HL-60 (cell line): ENCODE results near the gene MACO1.

Experiments used
- DNase-seq, 2 experiments: peaks; one replicate each; pipeline ENCODE4 v3.0.0-alpha.2; 2010 to 2020; ENCODE audit warnings: low read depth in 1 of 2, low spot score in 1 of 2
- H3K27ac ChIP-seq: fragments of 250-450 bp; sonication (Bioruptor Pico); replicated peaks from 2 replicates; pipeline ENCODE4 v1.5.1; 2020; ENCODE audit warnings: mild to moderate bottlenecking, moderate library complexity
- H3K27me3 ChIP-seq: fragments of 250-450 bp; sonication (Bioruptor Pico); 2 replicates; pipeline ENCODE4 v1.5.1; 2021; ENCODE audit warnings: mild to moderate bottlenecking, moderate library complexity; ENCODE audit not compliant: insufficient read depth, poor library complexity, severe bottlenecking
- H3K4me3 ChIP-seq: replicated peaks from 2 replicates; pipeline ENCODE4 v1.5.1; 2011; ENCODE audit warnings: mild to moderate bottlenecking, control low read depth, low read length; ENCODE audit not compliant: insufficient read depth
- CTCF ChIP-seq: IDR thresholded peaks from one replicate; pipeline ENCODE4 v1.5.1; 2011; ENCODE audit warnings: low read length, control low read depth, inconsistent platforms; ENCODE audit not compliant: insufficient read depth
- GABPA ChIP-seq: IDR thresholded peaks from 2 replicates; pipeline ENCODE4 v1.6.1; 2012; ENCODE audit warnings: low read depth
- POLR2AphosphoS5 ChIP-seq: IDR thresholded peaks from 2 replicates; pipeline ENCODE4 v1.6.1; 2012; ENCODE audit warnings: low read depth
- REST ChIP-seq: IDR thresholded peaks from 2 replicates; pipeline ENCODE4 v1.6.1; 2012; ENCODE audit warnings: low read depth; ENCODE audit not compliant: insufficient replicate concordance
- SPI1 ChIP-seq: IDR thresholded peaks from 2 replicates; pipeline ENCODE4 v1.6.1; 2012; ENCODE audit warnings: low read depth, mild to moderate bottlenecking, borderline replicate concordance

Gene MACO1

GRCh38 chr1:25433389-25434186 lies 2.9 kb downstream of the MACO1 start:
- Histone ChIP-seq H3K27me3 (no peaks in the 10 kb centered on the region), H3K27ac (no peak overlapping the region), H3K4me3 (no peak overlapping the region)
- DNase-seq: no peak
- TF ChIP-seq GABPA (no peak), REST (no peak), POLR2AphosphoS5 (no peak), CTCF (no peak), SPI1 (no peak)

DNA sequence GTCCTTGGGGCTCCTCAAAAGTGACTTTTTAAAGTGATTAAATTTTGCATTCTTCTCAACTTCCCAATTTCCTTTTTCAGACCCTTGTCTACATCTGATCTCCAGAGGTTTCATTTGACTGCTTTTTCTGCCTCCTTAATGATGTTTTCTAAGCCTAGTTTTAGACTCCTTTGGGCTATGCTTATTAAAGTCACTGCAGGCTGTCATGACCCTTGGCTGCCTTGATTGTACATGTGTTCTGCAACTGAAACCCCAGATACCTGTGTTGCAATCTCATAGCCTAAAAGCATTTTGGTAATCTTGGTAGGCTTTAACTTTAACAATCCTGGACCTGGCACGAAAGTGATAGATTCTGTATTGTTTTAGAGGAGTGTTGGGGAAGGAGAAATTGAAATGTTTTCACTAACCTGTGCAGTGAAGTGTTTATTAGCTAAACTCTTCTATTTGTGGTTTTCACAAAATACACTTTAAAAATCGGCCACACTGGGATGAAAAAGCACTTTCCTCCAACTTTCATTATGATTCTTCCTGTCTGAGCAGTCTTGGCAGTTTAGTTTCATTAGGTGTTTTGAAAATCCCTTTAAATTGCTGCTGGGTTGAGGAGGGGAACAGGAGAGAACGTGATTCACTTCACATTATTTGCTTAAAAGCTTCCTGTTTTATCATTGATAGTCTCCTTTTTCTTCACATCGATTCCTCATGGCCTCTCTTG lies 4.9 kb downstream of the MACO1 start:
- DNase-seq: peak in 1 of 2 experiments; percentile 29
- Histone ChIP-seq H3K27ac (peak overlapping the region; percentile 13; the same call in 1 of the 2 replicates), H3K4me3 (no peak overlapping the region), H3K27me3 (no peaks in the 10 kb centered on the region)
- TF ChIP-seq REST (no peak), SPI1 (no peak), POLR2AphosphoS5 (no peak), GABPA (no peak), CTCF (no peak)

GRCh38 chr1:25437672-25438071 lies 7.0 kb downstream of the MACO1 start:
- DNase-seq: no peak
- H3K27me3 ChIP-seq: no peaks in the 10 kb centered on the region
- TF ChIP-seq GABPA (no peak), POLR2AphosphoS5 (no peak), CTCF (no peak), SPI1 (no peak), REST (no peak)
- H3K27ac ChIP-seq: no peak overlapping the region
- no peak overlapping the region for H3K4me3 ChIP-seq
